ENCODE results near the gene VWC2.

VWC2 gene

GRCh38 chr7:49773218-49773935 lies at the start of gene VWC2:
Gene VWC2 (plus strand): TSS chr7:49773638. CDS start chr7:49775436, 1,798 bp downstream.
- Mint-ChIP-seq H3K4me3 (peak within 1 kb of the TSS; percentile 93 to 97 (median 94)), H3K4me1 (peaks cover 12% of the 10 kb centered on the region), H3K27me3 (ENCODE audit: low read depth) (peaks cover 91% of the 10 kb centered on the region), H3K9me3 (no peaks in the 10 kb centered on the region), H3K27ac (peak within 1 kb of the TSS in 2 of 3 experiments; percentile 71 to 93), H3K36me3 (ENCODE audit: low read depth) (no peaks in the 10 kb centered on the region)
- no peak for TF ChIP-seq CTCF (IDR thresholded peaks at IDR 0.05; ENCODE audit: unreplicated experiment in 3 of 3)

GRCh38 chr7:49724071-49724470 lies 49.4 kb upstream of the VWC2 start:
- no peaks in the 10 kb centered on the region for H3K36me3 Mint-ChIP-seq (ENCODE audit: low read depth)
- H3K4me1 Mint-ChIP-seq, result no peaks in the 10 kb centered on the region
- H3K9me3 Mint-ChIP-seq, result peaks cover 2% of the 10 kb centered on the region
- peak overlapping the region in 1 of 3 experiments; percentile 50 for H3K27ac Mint-ChIP-seq
- H3K4me3 Mint-ChIP-seq, result no peak overlapping the region
- no peak for TF ChIP-seq CTCF (IDR thresholded peaks at IDR 0.05; ENCODE audit: unreplicated experiment in 3 of 3)
- peaks cover 4% of the 10 kb centered on the region for H3K27me3 Mint-ChIP-seq (ENCODE audit: low read depth)

GRCh38 chr7:49731836-49732235 lies 41.6 kb upstream of the VWC2 start:
- Mint-ChIP-seq H3K27ac (no peak overlapping the region), H3K9me3 (no peaks in the 10 kb centered on the region), H3K4me1 (no peaks in the 10 kb centered on the region), H3K4me3 (no peak overlapping the region), H3K27me3 (ENCODE audit: low read depth) (no peaks in the 10 kb centered on the region), H3K36me3 (ENCODE audit: low read depth) (no peaks in the 10 kb centered on the region)
- no peak for TF ChIP-seq CTCF (IDR thresholded peaks at IDR 0.05; ENCODE audit: unreplicated experiment in 3 of 3)

GRCh38 chr7:49762666-49763065 lies 10.8 kb upstream of the VWC2 start:
- Mint-ChIP-seq H3K27ac (no peak overlapping the region), H3K27me3 (ENCODE audit: low read depth) (peaks cover 24% of the 10 kb centered on the region), H3K4me1 (no peaks in the 10 kb centered on the region), H3K4me3 (no peak overlapping the region), H3K9me3 (peaks cover 7% of the 10 kb centered on the region), H3K36me3 (ENCODE audit: low read depth) (no peaks in the 10 kb centered on the region)
- no peak for TF ChIP-seq CTCF (IDR thresholded peaks at IDR 0.05; ENCODE audit: unreplicated experiment in 3 of 3)

GRCh38 chr7:49763791-49764190 lies 9.6 kb upstream of the VWC2 start:
- H3K4me3 Mint-ChIP-seq, result no peak overlapping the region
- H3K4me1 Mint-ChIP-seq, result no peaks in the 10 kb centered on the region
- peaks cover 31% of the 10 kb centered on the region for H3K27me3 Mint-ChIP-seq (ENCODE audit: low read depth)
- H3K36me3 Mint-ChIP-seq (ENCODE audit: low read depth), result no peaks in the 10 kb centered on the region
- H3K9me3 Mint-ChIP-seq, result peaks cover 7% of the 10 kb centered on the region
- TF ChIP-seq CTCF (IDR thresholded peaks at IDR 0.05; ENCODE audit: unreplicated experiment in 3 of 3), result no peak
- H3K27ac Mint-ChIP-seq, result no peak overlapping the region

GRCh38 chr7:49766966-49767365 lies 6.5 kb upstream of the VWC2 start:
- H3K36me3 Mint-ChIP-seq (ENCODE audit: low read depth), result no peaks in the 10 kb centered on the region
- H3K4me1 Mint-ChIP-seq, result no peaks in the 10 kb centered on the region
- no peak for TF ChIP-seq CTCF (IDR thresholded peaks at IDR 0.05; ENCODE audit: unreplicated experiment in 3 of 3)
- no peak overlapping the region for H3K4me3 Mint-ChIP-seq
- H3K27ac Mint-ChIP-seq, result no peak overlapping the region
- peaks cover 60% of the 10 kb centered on the region for H3K27me3 Mint-ChIP-seq (ENCODE audit: low read depth)
- H3K9me3 Mint-ChIP-seq, result peaks cover 7% of the 10 kb centered on the region
